HFFc6 (cell line): ENCODE measurements around the gene CACNA1G. TPM values are rescaled to one million over a fixed set of nuclear protein-coding genes. Genes with fewer than 3 reads are reported as not detected.

Experiments
- DNase-seq: peaks from one replicate; pipeline ENCODE4 v3.0.0-alpha.2; 2018
- H3K27ac Mint-ChIP-seq: 2 replicates; pipeline ENCODE4 v1.8.0; 2020; ENCODE audit warnings: mild to moderate bottlenecking, mixed read lengths
- H3K27me3 Mint-ChIP-seq: 2 replicates; pipeline ENCODE4 v1.8.0; 2021; ENCODE audit warnings: mild to moderate bottlenecking, moderate library complexity, mixed read lengths; ENCODE audit not compliant: insufficient read depth
- H3K36me3 Mint-ChIP-seq: 2 replicates; pipeline ENCODE4 v1.8.0; 2021; ENCODE audit warnings: low read depth, mixed read lengths
- H3K4me1 Mint-ChIP-seq: 2 replicates; pipeline ENCODE4 v1.8.0; 2020; ENCODE audit warnings: low read depth, mixed read lengths
- H3K4me3 Mint-ChIP-seq: 2 replicates; pipeline ENCODE4 v1.8.0; 2020; ENCODE audit warnings: mild to moderate bottlenecking, moderate library complexity, mixed read lengths
- H3K9me3 Mint-ChIP-seq: 2 replicates; pipeline ENCODE4 v1.8.0; 2020; ENCODE audit warnings: mild to moderate bottlenecking, mixed read lengths
- total RNA-seq, 6 experiments: library from RNA; stranded (reverse); fragmentation: NEBNext Ultra II Directional; extraction: Animal tissue kit (Norgen Biotek cat#: 25700); gene quantifications; 2 replicates in 1 of 6; 3 replicates in 5 of 6; pipeline ENCODE4 v1.2.3, GENCODE V29; 2021
- TF ChIP-seq, protein P1 (sequence below): fragments of 200-600 bp; sonication (generic); IDR thresholded peaks from 2 replicates; pipeline ENCODE4 v1.5.0; 2021; ENCODE audit warnings: antibody characterized with exemption, mild to moderate bottlenecking

The CACNA1G gene
- total RNA-seq, 6 experiments from 2014 or later = 0.03 to 0.19 (median 0.05) TPM; not detected in 1

DNA sequence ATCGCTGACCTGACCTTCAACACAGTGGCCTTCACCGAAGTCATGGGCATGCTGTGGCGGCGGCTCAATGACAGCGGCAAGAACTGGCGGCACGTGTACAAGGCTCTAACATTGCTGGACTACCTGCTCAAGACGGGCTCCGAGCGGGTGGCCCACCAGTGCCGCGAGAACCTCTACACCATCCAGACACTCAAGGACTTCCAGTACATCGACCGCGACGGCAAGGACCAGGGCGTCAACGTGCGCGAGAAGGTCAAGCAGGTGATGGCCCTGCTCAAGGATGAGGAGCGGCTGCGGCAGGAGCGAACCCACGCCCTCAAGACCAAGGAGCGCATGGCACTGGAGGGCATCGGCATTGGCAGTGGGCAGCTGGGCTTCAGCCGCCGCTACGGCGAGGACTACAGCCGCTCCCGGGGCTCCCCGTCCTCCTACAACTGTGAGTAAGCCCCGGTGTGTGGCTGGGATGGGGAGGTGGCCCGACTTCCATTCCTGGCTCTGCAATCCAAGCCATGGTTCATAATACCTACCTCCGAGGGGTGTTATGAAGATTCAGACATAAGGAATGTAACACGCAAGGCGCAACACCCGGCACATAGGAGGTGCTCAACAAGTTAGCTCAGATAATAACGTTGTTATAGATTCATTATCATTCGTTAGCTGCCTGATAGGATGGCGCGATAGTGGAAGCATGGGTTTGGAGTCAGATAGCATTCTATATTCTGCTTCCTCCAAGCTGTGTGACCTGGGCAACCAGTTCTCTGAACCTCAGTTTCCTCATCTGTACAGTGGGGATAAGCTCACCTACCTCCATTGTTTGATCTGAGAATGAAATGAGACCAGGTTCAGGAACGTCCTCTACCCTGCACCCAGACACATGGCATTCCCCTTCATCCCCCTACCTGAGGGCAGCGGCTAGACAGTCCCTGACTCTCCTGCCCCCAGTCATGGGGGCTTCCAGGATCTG is 23.6 kb upstream of the CACNA1G start:
- no peak overlapping the region for H3K27ac Mint-ChIP-seq
- H3K4me1 Mint-ChIP-seq = peaks cover 23% of the 10 kb centered on the region
- H3K36me3 Mint-ChIP-seq = no peaks in the 10 kb centered on the region
- DNase-seq = no peak
- peaks cover 25% of the 10 kb centered on the region for H3K27me3 Mint-ChIP-seq
- H3K9me3 Mint-ChIP-seq = no peaks in the 10 kb centered on the region
- H3K4me3 Mint-ChIP-seq = no peak overlapping the region
- TF ChIP-seq, protein P1, sequence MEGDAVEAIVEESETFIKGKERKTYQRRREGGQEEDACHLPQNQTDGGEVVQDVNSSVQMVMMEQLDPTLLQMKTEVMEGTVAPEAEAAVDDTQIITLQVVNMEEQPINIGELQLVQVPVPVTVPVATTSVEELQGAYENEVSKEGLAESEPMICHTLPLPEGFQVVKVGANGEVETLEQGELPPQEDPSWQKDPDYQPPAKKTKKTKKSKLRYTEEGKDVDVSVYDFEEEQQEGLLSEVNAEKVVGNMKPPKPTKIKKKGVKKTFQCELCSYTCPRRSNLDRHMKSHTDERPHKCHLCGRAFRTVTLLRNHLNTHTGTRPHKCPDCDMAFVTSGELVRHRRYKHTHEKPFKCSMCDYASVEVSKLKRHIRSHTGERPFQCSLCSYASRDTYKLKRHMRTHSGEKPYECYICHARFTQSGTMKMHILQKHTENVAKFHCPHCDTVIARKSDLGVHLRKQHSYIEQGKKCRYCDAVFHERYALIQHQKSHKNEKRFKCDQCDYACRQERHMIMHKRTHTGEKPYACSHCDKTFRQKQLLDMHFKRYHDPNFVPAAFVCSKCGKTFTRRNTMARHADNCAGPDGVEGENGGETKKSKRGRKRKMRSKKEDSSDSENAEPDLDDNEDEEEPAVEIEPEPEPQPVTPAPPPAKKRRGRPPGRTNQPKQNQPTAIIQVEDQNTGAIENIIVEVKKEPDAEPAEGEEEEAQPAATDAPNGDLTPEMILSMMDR = no peak

DNA sequence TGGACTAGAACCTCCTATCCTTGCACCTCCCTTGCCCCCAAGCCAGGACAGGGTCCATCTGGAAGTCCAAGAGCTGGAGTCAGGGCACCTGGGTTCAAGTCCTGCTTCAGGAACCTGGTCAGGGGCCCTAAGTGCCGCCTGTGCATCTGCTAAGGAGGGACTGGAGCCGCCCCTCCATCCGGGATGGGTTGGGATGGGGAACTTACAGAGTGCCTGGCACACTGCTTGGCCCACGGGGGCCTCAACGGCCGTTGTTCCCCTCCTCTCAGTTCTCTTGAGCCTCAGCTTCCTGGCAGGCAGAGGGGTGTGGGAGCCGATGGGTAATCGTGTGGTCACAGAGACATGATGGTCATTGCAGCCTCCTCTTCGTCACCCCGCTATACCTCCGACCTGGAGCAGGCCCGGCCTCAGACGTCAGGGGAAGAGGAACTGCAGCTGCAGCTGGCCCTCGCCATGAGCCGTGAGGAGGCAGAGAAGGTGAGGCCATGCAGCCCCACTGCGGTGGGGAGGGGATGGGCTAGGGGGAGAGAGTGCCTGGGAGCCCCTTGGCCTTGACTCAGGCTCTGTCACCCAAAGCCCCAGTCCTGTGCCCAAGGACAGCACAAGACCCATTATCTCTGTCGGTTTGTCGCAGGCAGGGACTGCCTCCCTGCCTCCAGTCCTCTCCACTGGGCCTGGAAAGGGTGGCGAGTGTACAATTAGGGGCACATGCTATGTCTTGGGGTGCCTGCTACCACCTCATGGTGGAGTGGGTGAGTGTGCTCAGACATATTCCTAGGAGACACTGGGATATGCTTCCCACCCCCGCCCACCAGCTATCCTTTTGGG is 22.6 kb upstream of the CACNA1G start:
- TF ChIP-seq, protein P1 = no peak
- Mint-ChIP-seq H3K4me3 (no peak overlapping the region), H3K27ac (no peak overlapping the region), H3K9me3 (no peaks in the 10 kb centered on the region), H3K27me3 (peaks cover 18% of the 10 kb centered on the region), H3K36me3 (no peaks in the 10 kb centered on the region), H3K4me1 (peaks cover 32% of the 10 kb centered on the region)
- no peak for DNase-seq

DNA sequence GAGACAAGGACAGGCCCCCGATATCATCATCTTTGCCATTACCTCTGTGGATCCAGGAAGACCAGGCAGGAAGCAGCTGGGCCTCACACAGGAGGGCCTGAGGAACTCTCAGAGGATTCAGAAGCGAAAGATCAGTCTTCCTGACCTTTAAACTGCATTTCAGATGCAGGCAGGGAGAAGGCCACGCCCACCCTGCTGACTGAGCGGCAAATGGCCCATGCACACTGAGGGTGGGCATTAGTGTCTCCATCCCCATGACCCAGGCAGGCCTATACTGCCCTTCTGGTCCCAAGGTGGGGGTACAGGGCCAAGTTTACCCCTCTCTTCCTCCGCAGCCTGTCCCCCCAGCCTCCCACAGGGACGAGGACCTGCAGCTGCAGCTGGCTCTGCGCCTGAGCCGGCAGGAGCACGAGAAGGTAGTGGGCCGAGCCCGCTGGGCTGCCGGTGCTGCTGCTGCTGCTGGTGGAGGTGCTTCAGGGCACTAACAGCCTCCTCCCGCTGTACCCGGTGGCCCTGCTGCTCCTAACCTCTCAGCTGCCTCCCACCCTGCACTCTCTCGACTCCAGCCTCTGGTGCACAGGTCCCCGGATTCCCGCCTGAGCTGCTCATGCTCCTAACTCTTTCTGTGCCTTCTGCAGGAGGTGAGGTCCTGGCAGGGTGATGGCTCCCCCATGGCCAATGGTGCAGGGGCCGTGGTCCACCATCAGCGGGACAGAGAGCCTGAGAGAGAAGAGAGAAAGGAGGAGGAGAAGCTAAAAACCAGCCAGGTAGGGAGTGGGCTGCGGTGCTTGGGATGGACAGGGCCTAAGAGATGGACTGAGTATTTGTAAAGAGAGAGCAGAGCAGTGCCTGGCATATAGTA is 21.7 kb upstream of the CACNA1G start:
- no peak overlapping the region for H3K27ac Mint-ChIP-seq
- H3K4me1 Mint-ChIP-seq = peaks cover 29% of the 10 kb centered on the region
- H3K4me3 Mint-ChIP-seq = no peak overlapping the region
- no peaks in the 10 kb centered on the region for H3K36me3 Mint-ChIP-seq
- TF ChIP-seq, protein P1 = no peak
- no peak for DNase-seq
- H3K9me3 Mint-ChIP-seq = no peaks in the 10 kb centered on the region
- peaks cover 9% of the 10 kb centered on the region for H3K27me3 Mint-ChIP-seq

DNA sequence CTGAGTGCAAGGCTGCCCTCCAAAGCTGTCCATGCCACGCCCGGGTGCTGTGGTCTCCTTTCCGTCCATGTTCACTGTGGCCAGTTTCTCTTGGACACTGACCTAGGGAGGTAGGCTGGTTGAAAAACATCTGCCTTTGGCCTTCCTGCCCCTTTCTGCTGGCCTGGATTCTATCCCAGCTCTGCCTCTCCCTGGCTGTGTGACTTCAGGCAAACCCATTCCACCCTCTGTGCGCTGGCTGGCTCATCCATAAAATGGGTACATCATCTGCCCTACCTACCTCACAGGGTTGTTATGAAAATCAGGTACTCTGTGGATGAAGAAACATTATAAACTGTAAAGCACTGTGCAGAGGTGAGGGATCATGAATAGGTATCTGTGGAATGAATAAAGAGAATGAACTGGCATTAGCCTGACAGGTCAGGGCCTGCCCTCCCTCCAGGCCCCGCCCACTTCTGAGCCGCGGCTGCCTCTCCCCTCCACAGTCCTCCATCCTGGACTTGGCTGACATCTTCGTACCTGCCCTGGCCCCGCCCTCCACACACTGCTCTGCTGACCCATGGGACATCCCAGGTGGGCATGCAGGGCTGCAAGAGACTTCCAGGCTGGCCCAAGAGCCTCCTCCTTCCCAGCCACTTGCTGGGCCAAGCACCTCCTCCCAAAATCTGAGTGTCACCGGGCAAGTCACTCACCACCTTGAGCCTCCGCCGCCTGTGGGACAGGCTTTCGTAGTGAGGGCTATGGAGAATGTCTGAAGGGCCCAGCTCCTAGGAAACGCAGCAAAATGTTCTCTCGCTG is 20.6 kb upstream of the CACNA1G start:
- H3K4me3 Mint-ChIP-seq = no peak overlapping the region
- H3K36me3 Mint-ChIP-seq = no peaks in the 10 kb centered on the region
- H3K4me1 Mint-ChIP-seq = peaks cover 29% of the 10 kb centered on the region
- no peaks in the 10 kb centered on the region for H3K9me3 Mint-ChIP-seq
- H3K27me3 Mint-ChIP-seq = peaks cover 4% of the 10 kb centered on the region
- TF ChIP-seq, protein P1 = no peak
- no peak for DNase-seq
- H3K27ac Mint-ChIP-seq = no peak overlapping the region
